ENCODE data around the gene CAMTA1.

DNA sequence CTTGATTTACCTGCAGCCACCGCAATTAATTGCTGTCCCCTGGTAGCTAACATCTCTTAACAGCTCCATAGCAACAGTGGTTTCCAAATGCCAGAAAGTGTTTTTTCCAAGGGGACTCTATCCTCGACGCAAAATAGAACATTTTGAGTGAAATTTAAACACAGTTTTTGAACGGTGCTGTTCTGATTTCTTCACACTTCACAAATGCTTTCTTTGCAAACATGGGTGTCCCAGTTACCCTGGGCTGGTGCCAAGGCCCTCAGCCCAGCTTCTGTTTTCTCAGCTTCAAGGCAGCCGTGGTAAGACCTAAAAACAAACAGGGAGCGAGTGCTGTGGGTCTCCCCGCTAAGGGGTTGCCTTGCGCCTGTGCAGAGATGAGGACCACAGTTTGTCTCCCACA lies 838.6 kb downstream of the CAMTA1 start:
- TF ChIP-seq, protein P1, sequence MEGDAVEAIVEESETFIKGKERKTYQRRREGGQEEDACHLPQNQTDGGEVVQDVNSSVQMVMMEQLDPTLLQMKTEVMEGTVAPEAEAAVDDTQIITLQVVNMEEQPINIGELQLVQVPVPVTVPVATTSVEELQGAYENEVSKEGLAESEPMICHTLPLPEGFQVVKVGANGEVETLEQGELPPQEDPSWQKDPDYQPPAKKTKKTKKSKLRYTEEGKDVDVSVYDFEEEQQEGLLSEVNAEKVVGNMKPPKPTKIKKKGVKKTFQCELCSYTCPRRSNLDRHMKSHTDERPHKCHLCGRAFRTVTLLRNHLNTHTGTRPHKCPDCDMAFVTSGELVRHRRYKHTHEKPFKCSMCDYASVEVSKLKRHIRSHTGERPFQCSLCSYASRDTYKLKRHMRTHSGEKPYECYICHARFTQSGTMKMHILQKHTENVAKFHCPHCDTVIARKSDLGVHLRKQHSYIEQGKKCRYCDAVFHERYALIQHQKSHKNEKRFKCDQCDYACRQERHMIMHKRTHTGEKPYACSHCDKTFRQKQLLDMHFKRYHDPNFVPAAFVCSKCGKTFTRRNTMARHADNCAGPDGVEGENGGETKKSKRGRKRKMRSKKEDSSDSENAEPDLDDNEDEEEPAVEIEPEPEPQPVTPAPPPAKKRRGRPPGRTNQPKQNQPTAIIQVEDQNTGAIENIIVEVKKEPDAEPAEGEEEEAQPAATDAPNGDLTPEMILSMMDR (IDR thresholded peaks at IDR 0.05; ENCODE audit: poor library complexity): no peak
- no peak for TF ChIP-seq EZH2phosphoT487 (IDR thresholded peaks at IDR 0.05; ENCODE audit: low read depth, severe bottlenecking, unreplicated experiment)

All from hepatocyte (in vitro differentiated cells).